Measurements from ENCODE around the gene SLC16A11. TPM values are rescaled to one million over a fixed set of nuclear protein-coding genes. Genes with fewer than 3 reads are reported as not detected.

SLC16A11 gene
- total RNA-seq, 1 donor from 2014 or later, result not detected

DNA sequence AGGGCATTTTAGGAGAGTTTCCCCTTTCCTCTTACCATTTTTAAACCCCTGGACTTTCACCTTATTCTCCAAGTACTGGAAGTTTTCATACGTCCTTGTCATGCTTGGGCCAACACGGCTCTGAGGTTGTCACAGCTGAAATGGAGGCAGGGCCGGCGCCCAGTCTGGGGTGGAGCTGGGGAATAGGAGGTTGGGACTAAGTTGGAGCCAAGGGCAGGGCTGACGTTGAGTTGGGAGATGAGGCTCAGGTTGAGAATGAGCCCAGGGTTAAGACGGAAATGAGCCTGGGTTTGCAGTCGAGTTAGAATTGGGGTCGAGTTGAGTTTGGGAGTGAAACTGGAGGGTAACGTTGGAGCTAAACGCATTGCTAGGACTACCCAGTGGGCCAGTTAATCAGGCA, 34.8 kb upstream of the SLC16A11 start:
- H3K4me2 ChIP-seq (ENCODE audit: low read length), result no peak overlapping the region
- FAIRE-seq (no peak), DNase-seq (ENCODE audit: low read depth) (no peak)
- peaks cover 1% of the 10 kb centered on the region for H3K4me1 ChIP-seq (ENCODE audit: insufficient read depth, low read length)
- peaks cover 27% of the 10 kb centered on the region for H3K27me3 Mint-ChIP-seq (ENCODE audit: low read depth, unreplicated experiment)
- TF ChIP-seq EZH2 (IDR thresholded peaks at IDR 0.05; ENCODE audit: insufficient read depth, low read length), result no peak
- H3K9me3 ChIP-seq (ENCODE audit: insufficient read depth, low read depth, low read length), result no peaks in the 10 kb centered on the region
- no peak overlapping the region for H3K27ac ChIP-seq (ENCODE audit: low read depth, low read length)
- H4K20me1 ChIP-seq (ENCODE audit: insufficient read depth, low read length), result no peaks in the 10 kb centered on the region
- H3K9me3 Mint-ChIP-seq (ENCODE audit: unreplicated experiment), result peaks cover 8% of the 10 kb centered on the region
- H3K27me3 ChIP-seq (ENCODE audit: insufficient read depth, low read length), result peaks cover 5% of the 10 kb centered on the region
- no peak overlapping the region for H3K27ac Mint-ChIP-seq (ENCODE audit: unreplicated experiment)
- H3K36me3 Mint-ChIP-seq (ENCODE audit: low read depth, unreplicated experiment), result peaks cover 5% of the 10 kb centered on the region
- H3K36me3 ChIP-seq (ENCODE audit: insufficient read depth, low read length), result no peaks in the 10 kb centered on the region
- H3K9ac ChIP-seq (ENCODE audit: low read length), result no peak overlapping the region
- no peaks in the 10 kb centered on the region for H3K79me2 ChIP-seq (ENCODE audit: insufficient read depth, low read length)
- no peak overlapping the region for H3K4me3 Mint-ChIP-seq (ENCODE audit: unreplicated experiment)
- no peak overlapping the region for H2AFZ ChIP-seq (ENCODE audit: low read depth, low read length)
- H3K4me3 ChIP-seq (ENCODE audit: insufficient read depth, low read depth, low read length), result no peak overlapping the region
- no peaks in the 10 kb centered on the region for H3K4me1 Mint-ChIP-seq (ENCODE audit: low read depth, unreplicated experiment)

DNA sequence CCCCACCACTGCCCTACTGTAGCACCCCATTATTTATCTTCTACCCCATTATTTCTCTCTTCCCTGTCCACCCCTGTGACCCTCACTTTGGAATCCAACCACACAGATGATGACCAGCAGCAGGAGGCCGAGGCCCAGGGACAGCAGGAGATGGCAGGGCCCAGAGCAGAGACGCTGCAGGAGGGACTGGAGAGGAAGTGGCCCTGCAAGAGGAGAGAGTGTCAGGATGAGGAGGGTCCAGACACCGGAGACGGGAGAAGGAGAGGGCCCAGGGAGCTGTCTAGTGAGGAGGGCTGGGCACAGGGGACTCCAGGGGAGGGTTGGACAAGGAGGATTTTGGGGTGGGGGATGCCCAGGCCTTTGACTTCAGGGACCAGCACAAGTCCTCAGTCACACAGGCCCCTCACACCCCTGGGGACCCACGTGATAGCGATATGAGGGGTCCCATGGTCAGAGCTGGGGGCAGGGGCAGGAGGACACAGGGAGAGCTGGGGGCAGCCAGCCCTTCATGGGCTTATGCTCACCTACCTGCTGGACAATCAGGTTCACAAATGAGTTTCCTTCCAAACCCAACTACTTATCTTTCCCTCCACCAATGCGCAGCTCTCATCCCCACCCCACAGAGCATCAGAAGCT, 34.1 kb upstream of the SLC16A11 start:
- H3K27me3 ChIP-seq (ENCODE audit: insufficient read depth, low read length), result peaks cover 5% of the 10 kb centered on the region
- no peak overlapping the region for H3K4me3 Mint-ChIP-seq (ENCODE audit: unreplicated experiment)
- peaks cover 28% of the 10 kb centered on the region for H3K27me3 Mint-ChIP-seq (ENCODE audit: low read depth, unreplicated experiment)
- no peak overlapping the region for H3K9ac ChIP-seq (ENCODE audit: low read length)
- no peak overlapping the region for H3K27ac ChIP-seq (ENCODE audit: low read depth, low read length)
- H3K36me3 Mint-ChIP-seq (ENCODE audit: low read depth, unreplicated experiment), result peaks cover 5% of the 10 kb centered on the region
- TF ChIP-seq, protein P1, sequence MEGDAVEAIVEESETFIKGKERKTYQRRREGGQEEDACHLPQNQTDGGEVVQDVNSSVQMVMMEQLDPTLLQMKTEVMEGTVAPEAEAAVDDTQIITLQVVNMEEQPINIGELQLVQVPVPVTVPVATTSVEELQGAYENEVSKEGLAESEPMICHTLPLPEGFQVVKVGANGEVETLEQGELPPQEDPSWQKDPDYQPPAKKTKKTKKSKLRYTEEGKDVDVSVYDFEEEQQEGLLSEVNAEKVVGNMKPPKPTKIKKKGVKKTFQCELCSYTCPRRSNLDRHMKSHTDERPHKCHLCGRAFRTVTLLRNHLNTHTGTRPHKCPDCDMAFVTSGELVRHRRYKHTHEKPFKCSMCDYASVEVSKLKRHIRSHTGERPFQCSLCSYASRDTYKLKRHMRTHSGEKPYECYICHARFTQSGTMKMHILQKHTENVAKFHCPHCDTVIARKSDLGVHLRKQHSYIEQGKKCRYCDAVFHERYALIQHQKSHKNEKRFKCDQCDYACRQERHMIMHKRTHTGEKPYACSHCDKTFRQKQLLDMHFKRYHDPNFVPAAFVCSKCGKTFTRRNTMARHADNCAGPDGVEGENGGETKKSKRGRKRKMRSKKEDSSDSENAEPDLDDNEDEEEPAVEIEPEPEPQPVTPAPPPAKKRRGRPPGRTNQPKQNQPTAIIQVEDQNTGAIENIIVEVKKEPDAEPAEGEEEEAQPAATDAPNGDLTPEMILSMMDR (IDR thresholded peaks at IDR 0.05; ENCODE audit: insufficient read depth, low read depth, low read length), result no peak
- TF ChIP-seq EZH2 (IDR thresholded peaks at IDR 0.05; ENCODE audit: insufficient read depth, low read length), result no peak
- H3K4me2 ChIP-seq (ENCODE audit: low read length), result no peak overlapping the region
- no peaks in the 10 kb centered on the region for H3K4me1 Mint-ChIP-seq (ENCODE audit: low read depth, unreplicated experiment)
- no peak overlapping the region for H3K4me3 ChIP-seq (ENCODE audit: insufficient read depth, low read depth, low read length)
- no peak overlapping the region for H3K27ac Mint-ChIP-seq (ENCODE audit: unreplicated experiment)
- H3K9me3 Mint-ChIP-seq (ENCODE audit: unreplicated experiment), result peaks cover 6% of the 10 kb centered on the region
- no peaks in the 10 kb centered on the region for H3K4me1 ChIP-seq (ENCODE audit: insufficient read depth, low read length)
- H3K36me3 ChIP-seq (ENCODE audit: insufficient read depth, low read length), result no peaks in the 10 kb centered on the region
- H2AFZ ChIP-seq (ENCODE audit: low read depth, low read length), result no peak overlapping the region
- no peak for DNase-seq (ENCODE audit: low read depth)
- H3K9me3 ChIP-seq (ENCODE audit: insufficient read depth, low read depth, low read length), result no peaks in the 10 kb centered on the region
- no peaks in the 10 kb centered on the region for H3K79me2 ChIP-seq (ENCODE audit: insufficient read depth, low read length)
- no peak for FAIRE-seq
- H4K20me1 ChIP-seq (ENCODE audit: insufficient read depth, low read length), result no peaks in the 10 kb centered on the region

DNA sequence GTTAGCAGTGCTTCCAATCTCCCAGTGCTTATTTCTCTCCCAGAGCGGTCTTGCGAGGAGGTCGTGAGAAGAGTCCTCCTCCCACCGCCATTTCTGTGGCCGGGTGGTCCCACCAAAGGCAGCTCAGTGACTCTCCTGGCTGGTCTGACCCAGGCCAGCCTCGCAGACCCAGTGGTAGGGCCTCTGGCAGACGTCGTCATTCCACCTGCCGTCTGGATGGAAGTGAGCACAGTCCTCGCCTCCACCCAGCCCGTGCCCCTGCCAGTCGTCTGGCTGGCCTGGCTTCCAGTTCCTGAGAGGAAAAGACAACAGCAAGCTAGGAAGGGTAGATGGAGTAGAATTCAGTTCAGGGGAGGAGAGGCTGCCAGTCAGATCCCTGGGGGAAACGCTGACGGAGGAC, 31.0 kb upstream of the SLC16A11 start:
- H3K27ac ChIP-seq (ENCODE audit: low read depth, low read length), result no peak overlapping the region
- no peak overlapping the region for H3K9ac ChIP-seq (ENCODE audit: low read length)
- H3K79me2 ChIP-seq (ENCODE audit: insufficient read depth, low read length), result no peaks in the 10 kb centered on the region
- no peak overlapping the region for H3K4me3 Mint-ChIP-seq (ENCODE audit: unreplicated experiment)
- H3K9me3 ChIP-seq (ENCODE audit: insufficient read depth, low read depth, low read length), result no peaks in the 10 kb centered on the region
- H3K36me3 ChIP-seq (ENCODE audit: insufficient read depth, low read length), result no peaks in the 10 kb centered on the region
- H3K27me3 ChIP-seq (ENCODE audit: insufficient read depth, low read length), result peaks cover 7% of the 10 kb centered on the region
- no peaks in the 10 kb centered on the region for H4K20me1 ChIP-seq (ENCODE audit: insufficient read depth, low read length)
- H3K36me3 Mint-ChIP-seq (ENCODE audit: low read depth, unreplicated experiment), result peaks cover 5% of the 10 kb centered on the region
- H3K9me3 Mint-ChIP-seq (ENCODE audit: unreplicated experiment), result peaks cover 6% of the 10 kb centered on the region
- H3K27ac Mint-ChIP-seq (ENCODE audit: unreplicated experiment), result no peak overlapping the region
- no peak overlapping the region for H2AFZ ChIP-seq (ENCODE audit: low read depth, low read length)
- TF ChIP-seq, protein P1 (IDR thresholded peaks at IDR 0.05; ENCODE audit: insufficient read depth, low read depth, low read length), result no peak
- H3K4me1 ChIP-seq (ENCODE audit: insufficient read depth, low read length), result no peaks in the 10 kb centered on the region
- H3K4me1 Mint-ChIP-seq (ENCODE audit: low read depth, unreplicated experiment), result no peaks in the 10 kb centered on the region
- no peak overlapping the region for H3K4me3 ChIP-seq (ENCODE audit: insufficient read depth, low read depth, low read length)
- FAIRE-seq (no peak), DNase-seq (ENCODE audit: low read depth) (no peak)
- peaks cover 30% of the 10 kb centered on the region for H3K27me3 Mint-ChIP-seq (ENCODE audit: low read depth, unreplicated experiment)
- no peak overlapping the region for H3K4me2 ChIP-seq (ENCODE audit: low read length)

All from astrocyte (in vitro differentiated cells and primary cell).